ENCODE data around the gene CNOT6L.

The CNOT6L gene

GRCh38 chr4:77676842-77677241 lies 142.3 kb downstream of the CNOT6L start:
- Histone ChIP-seq H2AFZ (ENCODE audit: low read length, unreplicated experiment) (no peak overlapping the region), H3K4me1 (ENCODE audit: control insufficient read depth, insufficient read depth, low read length, unreplicated experiment) (no peaks in the 10 kb centered on the region), H3K4me3 (ENCODE audit: low read depth, low read length) (no peak overlapping the region), H3K36me3 (ENCODE audit: insufficient read depth, low read length) (no peaks in the 10 kb centered on the region), H3K27me3 (ENCODE audit: insufficient read depth, low read length) (peaks cover 19% of the 10 kb centered on the region), H3K79me2 (ENCODE audit: control insufficient read depth, insufficient read depth, low read length, unreplicated experiment) (no peaks in the 10 kb centered on the region), H3K27ac (ENCODE audit: low read depth, low read length) (no peak overlapping the region)

- no peaks in the 10 kb centered on the region for H3K79me2 ChIP-seq (ENCODE audit: control insufficient read depth, insufficient read depth, low read length, unreplicated experiment)
- H3K36me3 ChIP-seq (ENCODE audit: insufficient read depth, low read length) = no peaks in the 10 kb centered on the region
- H2AFZ ChIP-seq (ENCODE audit: low read length, unreplicated experiment) = no peak overlapping the region
- peaks cover under 1% of the 10 kb centered on the region; the same call in 1 of the 2 replicates for H3K27me3 ChIP-seq (ENCODE audit: insufficient read depth, low read length)
- no peaks in the 10 kb centered on the region for H3K4me1 ChIP-seq (ENCODE audit: control insufficient read depth, insufficient read depth, low read length, unreplicated experiment)
- no peak overlapping the region for H3K27ac ChIP-seq (ENCODE audit: low read depth, low read length)
- H3K4me3 ChIP-seq (ENCODE audit: low read depth, low read length) = no peak overlapping the region
Observed at GRCh38 chr4:77671051-77671450, 148.1 kb downstream of the CNOT6L start.

GRCh38 chr4:77669946-77670590 lies 149.1 kb downstream of the CNOT6L start:
- Histone ChIP-seq H3K27me3 (ENCODE audit: insufficient read depth, low read length) (no peaks in the 10 kb centered on the region), H3K36me3 (ENCODE audit: insufficient read depth, low read length) (no peaks in the 10 kb centered on the region), H3K79me2 (ENCODE audit: control insufficient read depth, insufficient read depth, low read length, unreplicated experiment) (no peaks in the 10 kb centered on the region), H3K27ac (ENCODE audit: low read depth, low read length) (no peak overlapping the region), H3K4me3 (ENCODE audit: low read depth, low read length) (no peak overlapping the region), H3K4me1 (ENCODE audit: control insufficient read depth, insufficient read depth, low read length, unreplicated experiment) (no peaks in the 10 kb centered on the region), H2AFZ (ENCODE audit: low read length, unreplicated experiment) (no peak overlapping the region)

- Histone ChIP-seq H2AFZ (ENCODE audit: low read length, unreplicated experiment) (no peak overlapping the region), H3K79me2 (ENCODE audit: control insufficient read depth, insufficient read depth, low read length, unreplicated experiment) (no peaks in the 10 kb centered on the region), H3K36me3 (ENCODE audit: insufficient read depth, low read length) (no peaks in the 10 kb centered on the region), H3K4me3 (ENCODE audit: low read depth, low read length) (no peak overlapping the region), H3K4me1 (ENCODE audit: control insufficient read depth, insufficient read depth, low read length, unreplicated experiment) (no peaks in the 10 kb centered on the region), H3K27me3 (ENCODE audit: insufficient read depth, low read length) (peaks cover 15% of the 10 kb centered on the region; the same call in 1 of the 2 replicates), H3K27ac (ENCODE audit: low read depth, low read length) (no peak overlapping the region)
Observed at GRCh38 chr4:77665381-77666069, 153.6 kb downstream of the CNOT6L start.
